ENCODE measurements around the gene FZD4.

Gene FZD4

GRCh38 chr11:86910592-86910991, 44.6 kb downstream of the FZD4 start:
- Histone ChIP-seq H3K4me3 (ENCODE audit: extremely low read depth, insufficient read depth, low read length, poor library complexity, severe bottlenecking) (no peak overlapping the region), H3K27ac (ENCODE audit: low read depth, low read length, severe bottlenecking) (no peak overlapping the region), H3K4me1 (ENCODE audit: control insufficient read depth, insufficient read depth, low read length, poor library complexity, severe bottlenecking) (peaks cover under 1% of the 10 kb centered on the region), H3K9me3 (ENCODE audit: control insufficient read depth, low read length) (peaks cover 6% of the 10 kb centered on the region), H3K36me3 (ENCODE audit: control insufficient read depth, insufficient read depth, low read length) (peaks cover 3% of the 10 kb centered on the region)
- WGBS, 2 experiments (ENCODE audit: insufficient coverage in 2 of 2) = no CpG with 5 or more reads among the region's 3 CpGs

DNA sequence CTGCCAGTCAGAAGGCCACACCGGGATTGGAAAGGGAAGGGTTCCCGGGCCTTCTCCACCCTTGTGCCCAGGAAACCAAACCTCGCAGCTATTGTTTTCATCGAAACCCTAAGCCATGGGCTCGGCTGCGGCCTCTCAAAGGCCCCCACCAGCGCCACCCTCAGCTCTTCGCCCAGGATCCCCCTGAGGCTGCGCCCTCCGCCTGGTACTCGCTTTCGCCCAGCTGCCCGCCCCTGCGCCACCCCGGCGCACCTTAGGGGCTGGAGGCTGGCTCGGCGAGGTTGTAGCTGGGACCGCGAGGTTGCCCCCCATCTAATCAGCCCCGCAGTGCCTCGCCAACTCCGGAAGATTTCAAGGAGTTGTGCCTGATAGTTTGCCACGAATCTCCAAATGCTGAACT, 49.0 kb downstream of the FZD4 start:
- 96 to 98% methylated on average over 21 to 24 of the region's 24 CpGs for WGBS, 2 experiments (ENCODE audit: insufficient coverage in 2 of 2)
- no peaks in the 10 kb centered on the region for H3K9me3 ChIP-seq (ENCODE audit: control insufficient read depth, low read length)
- no peak overlapping the region for H3K27ac ChIP-seq (ENCODE audit: low read depth, low read length, severe bottlenecking)
- no peak overlapping the region for H3K4me3 ChIP-seq (ENCODE audit: extremely low read depth, insufficient read depth, low read length, poor library complexity, severe bottlenecking)
- peaks cover 3% of the 10 kb centered on the region for H3K36me3 ChIP-seq (ENCODE audit: control insufficient read depth, insufficient read depth, low read length)
- H3K4me1 ChIP-seq (ENCODE audit: control insufficient read depth, insufficient read depth, low read length, poor library complexity, severe bottlenecking) = no peaks in the 10 kb centered on the region

DNA sequence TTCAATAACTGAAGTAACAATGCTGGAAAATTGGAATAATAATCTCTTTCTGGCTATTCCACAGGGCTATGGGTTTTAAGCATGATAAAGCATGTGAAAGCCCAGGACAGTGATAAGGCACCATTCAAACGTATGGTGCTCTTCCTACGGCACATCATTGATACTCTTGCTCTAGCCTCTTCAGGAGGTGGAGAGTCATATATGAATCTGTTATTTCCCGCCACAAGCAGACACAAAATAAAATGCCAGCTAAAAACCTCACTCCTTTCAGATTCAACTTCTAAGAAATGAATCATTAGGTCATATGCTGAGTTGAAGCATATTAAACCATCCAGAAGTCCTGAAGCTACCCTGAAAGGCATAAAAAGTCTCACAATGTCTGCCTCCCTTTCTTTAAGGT, 49.9 kb downstream of the FZD4 start:
- Histone ChIP-seq H3K36me3 (ENCODE audit: control insufficient read depth, insufficient read depth, low read length) (peaks cover 3% of the 10 kb centered on the region), H3K4me1 (ENCODE audit: control insufficient read depth, insufficient read depth, low read length, poor library complexity, severe bottlenecking) (no peaks in the 10 kb centered on the region), H3K9me3 (ENCODE audit: control insufficient read depth, low read length) (no peaks in the 10 kb centered on the region), H3K27ac (ENCODE audit: low read depth, low read length, severe bottlenecking) (no peak overlapping the region), H3K4me3 (ENCODE audit: extremely low read depth, insufficient read depth, low read length, poor library complexity, severe bottlenecking) (no peak overlapping the region)
- 93% methylated on average over 2 of the region's 3 CpGs; no CpG with 5 or more reads in 1 of the 2 experiments for WGBS, 2 experiments (ENCODE audit: insufficient coverage in 2 of 2)

DNA sequence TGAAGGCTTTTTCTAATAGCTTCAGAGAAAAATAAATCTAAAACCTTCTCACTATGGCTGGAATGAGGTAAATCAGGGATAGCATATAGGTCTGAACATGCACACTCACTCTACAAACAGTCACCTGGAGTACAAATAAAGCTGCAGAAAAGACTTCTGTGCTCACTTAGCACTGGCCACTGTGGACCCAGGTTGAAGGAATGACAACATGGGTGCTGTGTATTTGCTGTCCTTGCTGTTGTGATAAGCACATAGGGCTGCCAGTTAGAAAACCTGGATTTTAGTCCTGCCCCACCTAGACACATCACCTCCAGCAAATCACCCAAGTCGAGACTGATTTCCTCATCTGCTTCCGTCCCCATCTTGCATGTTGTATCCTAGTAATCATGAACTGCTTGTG, 51.2 kb downstream of the FZD4 start:
- H3K36me3 ChIP-seq (ENCODE audit: control insufficient read depth, insufficient read depth, low read length) = peaks cover 3% of the 10 kb centered on the region
- H3K4me3 ChIP-seq (ENCODE audit: extremely low read depth, insufficient read depth, low read length, poor library complexity, severe bottlenecking) = no peak overlapping the region
- H3K27ac ChIP-seq (ENCODE audit: low read depth, low read length, severe bottlenecking) = no peak overlapping the region
- 95% methylated on average over 2 of the region's 2 CpGs for WGBS, 2 experiments (ENCODE audit: insufficient coverage in 2 of 2)
- H3K9me3 ChIP-seq (ENCODE audit: control insufficient read depth, low read length) = no peaks in the 10 kb centered on the region
- no peaks in the 10 kb centered on the region for H3K4me1 ChIP-seq (ENCODE audit: control insufficient read depth, insufficient read depth, low read length, poor library complexity, severe bottlenecking)

GRCh38 chr11:86902345-86902744, 52.9 kb downstream of the FZD4 start:
- Histone ChIP-seq H3K9me3 (ENCODE audit: control insufficient read depth, low read length) (no peaks in the 10 kb centered on the region), H3K4me3 (ENCODE audit: extremely low read depth, insufficient read depth, low read length, poor library complexity, severe bottlenecking) (no peak overlapping the region), H3K4me1 (ENCODE audit: control insufficient read depth, insufficient read depth, low read length, poor library complexity, severe bottlenecking) (no peaks in the 10 kb centered on the region), H3K36me3 (ENCODE audit: control insufficient read depth, insufficient read depth, low read length) (peaks cover 3% of the 10 kb centered on the region), H3K27ac (ENCODE audit: low read depth, low read length, severe bottlenecking) (no peak overlapping the region)
- WGBS, 2 experiments (ENCODE audit: insufficient coverage in 2 of 2) = no CpG with 5 or more reads among the region's 1 CpG

- H3K36me3 ChIP-seq (ENCODE audit: control insufficient read depth, insufficient read depth, low read length) = peaks cover 3% of the 10 kb centered on the region
- WGBS, 2 experiments (ENCODE audit: insufficient coverage in 2 of 2) = 80 to 94% methylated on average over 2 of the region's 3 CpGs
- no peaks in the 10 kb centered on the region for H3K4me1 ChIP-seq (ENCODE audit: control insufficient read depth, insufficient read depth, low read length, poor library complexity, severe bottlenecking)
- no peak overlapping the region for H3K4me3 ChIP-seq (ENCODE audit: extremely low read depth, insufficient read depth, low read length, poor library complexity, severe bottlenecking)
- no peaks in the 10 kb centered on the region for H3K9me3 ChIP-seq (ENCODE audit: control insufficient read depth, low read length)
- H3K27ac ChIP-seq (ENCODE audit: low read depth, low read length, severe bottlenecking) = no peak overlapping the region
Observed at GRCh38 chr11:86901599-86901998, 53.6 kb downstream of the FZD4 start.

DNA sequence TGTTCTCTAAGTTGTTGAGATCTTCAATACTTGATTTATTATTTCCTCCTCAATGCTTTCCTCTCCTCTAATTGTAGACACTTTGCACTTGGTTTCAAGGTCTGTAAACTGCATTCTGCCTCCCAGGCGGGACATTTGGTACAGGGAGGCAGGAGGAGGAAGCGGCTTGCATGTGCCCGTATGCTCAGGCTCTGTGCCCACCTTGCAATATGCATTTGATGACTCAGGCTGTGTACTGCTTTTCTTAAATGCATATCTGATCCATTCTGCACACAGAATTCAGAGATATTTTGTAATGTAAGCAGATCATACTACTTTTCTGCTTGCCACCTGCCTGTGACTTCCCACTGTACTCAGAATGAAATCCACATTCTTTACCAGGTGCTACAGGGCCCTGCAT, 55.0 kb downstream of the FZD4 start:
- 92 to 100% methylated on average over 2 of the region's 3 CpGs for WGBS, 2 experiments (ENCODE audit: insufficient coverage in 2 of 2)
- no peaks in the 10 kb centered on the region for H3K4me1 ChIP-seq (ENCODE audit: control insufficient read depth, insufficient read depth, low read length, poor library complexity, severe bottlenecking)
- no peak overlapping the region for H3K4me3 ChIP-seq (ENCODE audit: extremely low read depth, insufficient read depth, low read length, poor library complexity, severe bottlenecking)
- H3K9me3 ChIP-seq (ENCODE audit: control insufficient read depth, low read length) = no peaks in the 10 kb centered on the region
- H3K36me3 ChIP-seq (ENCODE audit: control insufficient read depth, insufficient read depth, low read length) = no peaks in the 10 kb centered on the region
- no peak overlapping the region for H3K27ac ChIP-seq (ENCODE audit: low read depth, low read length, severe bottlenecking)

- 100% methylated on average over 1 of the region's 1 CpG for WGBS, 2 experiments (ENCODE audit: insufficient coverage in 2 of 2)
- no peaks in the 10 kb centered on the region for H3K9me3 ChIP-seq (ENCODE audit: control insufficient read depth, low read length)
- no peak overlapping the region for H3K27ac ChIP-seq (ENCODE audit: low read depth, low read length, severe bottlenecking)
- H3K4me3 ChIP-seq (ENCODE audit: extremely low read depth, insufficient read depth, low read length, poor library complexity, severe bottlenecking) = no peak overlapping the region
- H3K36me3 ChIP-seq (ENCODE audit: control insufficient read depth, insufficient read depth, low read length) = no peaks in the 10 kb centered on the region
- no peaks in the 10 kb centered on the region for H3K4me1 ChIP-seq (ENCODE audit: control insufficient read depth, insufficient read depth, low read length, poor library complexity, severe bottlenecking)
Observed at GRCh38 chr11:86898689-86899088, 56.5 kb downstream of the FZD4 start.

- 91 to 96% methylated on average over 5 of the region's 5 CpGs for WGBS, 2 experiments (ENCODE audit: insufficient coverage in 2 of 2)
- H3K27ac ChIP-seq (ENCODE audit: low read depth, low read length, severe bottlenecking) = no peak overlapping the region
Observed at GRCh38 chr11:86896441-86896841, 58.8 kb downstream of the FZD4 start.

More at GRCh38 chr11:86896441-86896841, 58.8 kb downstream of the FZD4 start:
- Histone ChIP-seq H3K4me3 (ENCODE audit: extremely low read depth, insufficient read depth, low read length, poor library complexity, severe bottlenecking) (no peak overlapping the region), H3K36me3 (ENCODE audit: control insufficient read depth, insufficient read depth, low read length) (no peaks in the 10 kb centered on the region), H3K4me1 (ENCODE audit: control insufficient read depth, insufficient read depth, low read length, poor library complexity, severe bottlenecking) (no peaks in the 10 kb centered on the region), H3K9me3 (ENCODE audit: control insufficient read depth, low read length) (no peaks in the 10 kb centered on the region)

Measured in mesodermal cell (in vitro differentiated cells).